GM12878 (cell line): ENCODE results near the gene PI4KA. TPM values are rescaled to one million over a fixed set of nuclear protein-coding genes. Genes with fewer than 3 reads are reported as not detected.
A peak's percentile ranks its signal among the peaks of the same experiment; 100 is the strongest.

ENCODE experiments used
- ATAC-seq: fragments of 200-7000 bp; cut with Tn5 transposase; 3 replicates; pipeline ENCODE4 v1.9.1; 2020; ENCODE audit warnings: mild to moderate bottlenecking, moderate library complexity
- BruUV-seq: library from RNA; stranded (reverse); fragments of 400-500 nt; replicated peaks from 2 replicates; lab custom pipeline; 2021; lab: Mats Ljungman, UMichigan
- CTCF ChIA-PET: fragments of 300-600 bp; sonication (Branson Sonifier 250); formaldehyde crosslinking; extraction: SDS; loops from one replicate; lab custom pipeline; 2021; ENCODE audit warnings: inconsistent platforms; lab: Yijun Ruan, JAX
- POLR2A ChIA-PET: fragments of 350-600 bp; formaldehyde crosslinking; extraction: SDS; loops from one replicate; lab custom pipeline; 2021; ENCODE audit warnings: inconsistent platforms; lab: Charles Lee
- RAD21 ChIA-PET: fragments of 300-600 bp; sonication (Branson Sonifier 250); formaldehyde crosslinking; loops from one replicate; lab custom pipeline; 2023; ENCODE audit warnings: antibody characterized with exemption; ENCODE audit not compliant: unreplicated experiment; lab: Charles Lee
- SMC1A ChIA-PET: fragments of 300-600 bp; sonication (Branson Sonifier 250); formaldehyde crosslinking; loops from one replicate; lab custom pipeline; 2023; ENCODE audit not compliant: unreplicated experiment, uncharacterized antibody; lab: Charles Lee
- DNase-seq: peaks from one replicate; pipeline ENCODE4 v3.0.0-alpha.2; 2011; ENCODE audit warnings: low read depth, low spot score
- FAIRE-seq: peaks from 3 replicates; lab custom pipeline; 2011; peaks lifted over from hg19 to GRCh38; lab: Jason Lieb, UNC
- H2AFZ ChIP-seq: 2 replicates; pipeline ENCODE4 v1.6.0; 2011; ENCODE audit warnings: low read depth, low read length, control low read depth; ENCODE audit not compliant: control insufficient read depth
- H3K27ac ChIP-seq: 2 replicates; pipeline ENCODE4 v1.5.1; 2011; ENCODE audit warnings: control low read depth; ENCODE audit not compliant: control insufficient read depth, insufficient read depth
- H3K27me3 ChIP-seq, 2 experiments: replicated peaks in 1 of 2; 2 replicates each; pipeline versions ENCODE4 v1.6.0 to v1.6.1; 2011; ENCODE audit warnings: low read length in 1 of 2; ENCODE audit not compliant: control insufficient read depth in 2 of 2, insufficient read depth in 2 of 2
- H3K36me3 ChIP-seq, 2 experiments: 2 replicates each; pipeline ENCODE4 v1.5.1; 2011; ENCODE audit warnings: low read length in 1 of 2; ENCODE audit not compliant: control insufficient read depth in 2 of 2, insufficient read depth in 2 of 2
- H3K4me1 ChIP-seq: 2 replicates; pipeline ENCODE4 v1.6.1; 2011; ENCODE audit warnings: mild to moderate bottlenecking, low read length, moderate library complexity, mixed read lengths; ENCODE audit not compliant: control insufficient read depth, insufficient read depth
- H3K4me2 ChIP-seq: 2 replicates; pipeline ENCODE4 v1.6.0; 2011; ENCODE audit warnings: control low read depth; ENCODE audit not compliant: control insufficient read depth, insufficient read depth
- H3K4me3 ChIP-seq: fragments of 200-600 bp; sonication (generic); 2 replicates; pipeline ENCODE4 v1.5.1; 2016
- H3K79me2 ChIP-seq: 2 replicates; pipeline ENCODE4 v1.6.0; 2011; ENCODE audit warnings: low read length; ENCODE audit not compliant: control insufficient read depth, insufficient read depth
- H3K9ac ChIP-seq: 2 replicates; pipeline ENCODE4 v1.8.0; 2011; ENCODE audit warnings: low read length, control low read depth, mixed read lengths; ENCODE audit not compliant: control insufficient read depth, insufficient read depth
- H3K9me3 ChIP-seq: replicated peaks from 3 replicates; pipeline ENCODE4 v1.5.1; 2011; ENCODE audit warnings: mild to moderate bottlenecking, low read length; ENCODE audit not compliant: control insufficient read depth, insufficient read depth
- H4K20me1 ChIP-seq: 2 replicates; pipeline ENCODE4 v1.6.0; 2011; ENCODE audit not compliant: control insufficient read depth, insufficient read depth
- CREM ChIP-seq: IDR thresholded peaks from 2 replicates; pipeline ENCODE4 v1.6.1; 2014; ENCODE audit warnings: antibody characterized with exemption, low read depth
- ELK1 ChIP-seq: IDR thresholded peaks from 2 replicates; pipeline ENCODE4 v1.6.1; 2012; ENCODE audit warnings: low read depth, low read length, improper control_type of control experiment
- HSF1 ChIP-seq: fragments of 150-350 bp; IDR thresholded peaks from 2 replicates; pipeline ENCODE4 v1.6.1; 2014; ENCODE audit warnings: mild to moderate bottlenecking, low read depth, low read length
- MYC ChIP-seq: IDR thresholded peaks from 2 replicates; pipeline ENCODE4 v1.6.1; 2011; ENCODE audit warnings: mild to moderate bottlenecking, low read length, moderate library complexity, inconsistent platforms; ENCODE audit not compliant: insufficient read depth, insufficient replicate concordance, insufficient read length, severe bottlenecking
- POU2F2 ChIP-seq: IDR thresholded peaks from 3 replicates; pipeline ENCODE4 v1.6.1; 2011; ENCODE audit warnings: low read depth, mild to moderate bottlenecking, low read length, borderline replicate concordance
- PRDM15 ChIP-seq: fragments of 450-650 bp; formaldehyde crosslinking; IDR thresholded peaks from 2 replicates; pipeline ENCODE4 v1.4.0; 2020; ENCODE audit warnings: mild to moderate bottlenecking, moderate library complexity
- SRF ChIP-seq, 2 experiments: IDR thresholded peaks; 2 replicates each; pipeline ENCODE4 v1.6.1; 2011; ENCODE audit warnings: low read depth in 2 of 2, low read length in 2 of 2, mild to moderate bottlenecking in 1 of 2, moderate library complexity in 1 of 2
- SUPT20H ChIP-seq: IDR thresholded peaks from 2 replicates; pipeline ENCODE4 v1.6.1; 2011; ENCODE audit warnings: low read depth, mild to moderate bottlenecking, low read length, moderate library complexity, borderline replicate concordance; ENCODE audit not compliant: control insufficient read depth
- ZNF274 ChIP-seq: IDR thresholded peaks from one replicate; pipeline ENCODE4 v1.8.0; 2011; ENCODE audit not compliant: insufficient read length, insufficient read depth
- WGBS: methylation state at CpG from one replicate; pipeline ENCODE4 v1.1.6; 2016; ENCODE audit warnings: low lambda C conversion rate; ENCODE audit not compliant: insufficient replicate concordance, insufficient coverage; ENCODE audit errors: missing lambda C conversion rate; 5-methylcytosine and 5-hydroxymethylcytosine counted together
- in situ Hi-C: fragments of 300-500 bp; cut with MboI; formaldehyde crosslinking; loops from 9 replicates; pipeline ENCODE4 v1.14.3; 2018; ENCODE audit warnings: mixed read lengths
- intact Hi-C: fragments of 100-400 bp; cut with micrococcal nuclease; formaldehyde crosslinking; loops from one replicate; pipeline ENCODE4 v1.14.2; 2022; ENCODE audit not compliant: unreplicated experiment
- polyA plus RNA-seq, 11 experiments: library from polyadenylated mRNA; depleted of rRNA in 4 of 11; unstranded in 6 of 11; stranded (reverse) in 5 of 11; fragments of >200 nt; fragmentation: Nextera tagmentation in 4 of 11; fragmentation: Illumina TruSeq in 1 of 11; extraction: Ambion mirVana in 4 of 11; extraction: Trizol in 1 of 11; gene quantifications; 1 replicate in 1 of 11; 2 replicates in 10 of 11; pipeline versions ENCODE4 v1.2.1 to v1.2.3, GENCODE V29; 2011 to 2016; ENCODE audit warnings: inconsistent platforms in 2 of 11, missing spikeins in 2 of 11, low read depth in 1 of 11
- total RNA-seq, 4 experiments: library from RNA; depleted of rRNA in 3 of 4; stranded (reverse); fragments of >200 nt in 3 of 4; fragmentation: Illumina TruSeq in 1 of 4; extraction: Trizol in 1 of 4; gene quantifications; 2 replicates each; pipeline versions ENCODE4 v1.2.1 to v1.2.3, GENCODE V29; 2013 to 2021

PI4KA gene
- total and polyA plus RNA-seq, 10 of the 15 experiments (the other 5 are each of a cell fraction or from before 2014, with no cell fraction given) = 4.2 to 78.4 (median 42.1) TPM

- in situ Hi-C loops = no loop called here
- no peak overlapping the region for H3K4me3 ChIP-seq
- no peak for ATAC-seq
- ChIA-PET POLR2A (no interaction called here), RAD21 (no interaction called here), CTCF (no interaction called here), SMC1A (no interaction called here)
- H2AFZ ChIP-seq = no peak overlapping the region
- H4K20me1 ChIP-seq = no peaks in the 10 kb centered on the region
- no peaks in the 10 kb centered on the region for H3K27me3 ChIP-seq
- 94% methylated on average over 28 of the region's 29 CpGs for WGBS
- H3K9ac ChIP-seq = no peak overlapping the region
- H3K4me1 ChIP-seq = no peaks in the 10 kb centered on the region
- H3K9me3 ChIP-seq = no peaks in the 10 kb centered on the region
- DNase-seq = no peak
- no peak overlapping the region for H3K4me2 ChIP-seq
- no TSS peak for BruUV-seq
- TF ChIP-seq HSF1 (no peak), ELK1 (no peak), MYC (no peak), SUPT20H (no peak), POU2F2 (no peak), ZNF274 (no peak), CREM (no peak), PRDM15 (CRISPR knock-in tag) (no peak), SRF (IDR thresholded peaks at IDR 0.05; ENCODE audit: low read depth in 2 of 2, low read length in 2 of 2) (no peak)
- H3K36me3 ChIP-seq = peaks cover 6 to 7% of the 10 kb centered on the region in 2 experiments; a peak in 3 of 4 replicates
- FAIRE-seq = peak; percentile 7
- intact Hi-C loops = no loop called here
- no peak overlapping the region for H3K27ac ChIP-seq
- H3K79me2 ChIP-seq = no peaks in the 10 kb centered on the region
Measured at GRCh38 chr22:20727118-20728015, 131.2 kb downstream of the PI4KA start.
